Measurements from ENCODE around the gene PRR19.

Gene PRR19

DNA sequence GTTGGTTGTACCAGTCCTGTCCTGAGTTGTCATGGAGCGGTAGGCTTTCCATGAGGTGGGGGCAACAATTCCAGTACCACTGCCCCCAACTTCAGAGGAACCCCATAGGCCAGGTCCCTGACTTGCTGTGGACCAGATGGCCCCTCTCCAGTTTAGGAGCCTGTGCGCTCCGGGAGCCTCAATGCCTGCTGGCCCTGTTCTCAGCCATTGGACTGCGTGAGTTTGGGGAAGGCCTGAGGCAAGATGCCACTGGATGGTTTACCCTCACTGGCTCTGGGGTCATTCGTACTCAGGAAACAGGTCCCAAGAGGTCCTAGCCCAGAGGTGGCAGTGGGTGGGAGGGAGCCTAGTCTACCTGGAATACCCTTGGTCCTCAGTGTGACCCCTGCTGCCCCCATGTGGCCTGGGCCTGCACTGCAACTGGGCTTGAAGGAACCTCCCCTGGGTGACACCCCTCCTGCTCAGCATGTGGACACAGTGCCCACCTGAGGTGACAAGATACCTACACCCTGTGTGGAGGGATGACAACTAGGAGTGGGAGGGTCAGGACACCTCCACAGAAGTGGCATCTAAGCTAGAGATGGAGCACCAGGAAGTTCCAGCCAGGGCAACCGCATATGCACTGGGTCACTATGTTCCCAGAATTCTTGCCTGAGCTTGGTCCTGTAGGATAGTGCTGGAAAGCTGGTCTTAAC, 6.0 kb upstream of the PRR19 start:
- peak; percentile 78 for DNase-seq (ENCODE audit: low spot score)

DNA sequence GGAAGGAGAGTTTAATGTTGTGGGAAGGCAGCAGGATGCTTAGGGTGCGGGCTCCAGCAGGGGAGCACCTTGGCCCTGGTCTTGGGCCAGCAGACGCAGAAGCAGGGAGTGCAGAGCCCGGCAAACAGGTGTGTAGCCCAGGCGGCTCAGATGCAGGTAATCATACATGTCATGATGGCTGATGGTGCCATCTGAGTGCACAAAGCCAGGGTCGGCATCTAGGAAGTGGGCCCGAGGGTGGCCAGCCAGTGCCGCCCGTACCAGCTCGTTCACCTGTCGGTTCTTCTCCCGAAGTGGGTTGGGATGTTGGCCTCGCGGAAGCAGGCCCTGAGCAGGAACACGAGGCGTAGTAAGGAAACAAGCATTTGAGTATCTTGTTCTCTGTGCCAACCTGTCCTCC, 4.9 kb upstream of the PRR19 start:
- DNase-seq (ENCODE audit: low spot score): no peak

DNA sequence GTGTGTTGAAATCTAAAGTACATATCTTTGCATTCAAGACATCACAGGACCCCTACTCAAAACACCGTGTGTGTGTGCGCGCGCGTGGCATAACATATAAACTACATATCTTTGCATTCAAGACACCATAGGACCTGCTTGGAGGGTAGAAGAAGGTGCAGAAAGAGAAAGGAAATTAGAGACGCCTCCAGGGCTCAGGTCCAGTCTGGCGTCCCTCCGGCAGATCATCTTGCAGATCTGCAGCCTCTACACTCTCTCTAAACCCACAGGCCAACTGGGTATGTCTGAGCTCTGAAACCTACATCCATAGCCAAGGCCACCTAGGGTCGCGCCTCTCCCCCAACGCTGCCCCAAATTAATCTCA, 1.2 kb downstream of the PRR19 start:
- DNase-seq (ENCODE audit: low spot score): no peak

DNA sequence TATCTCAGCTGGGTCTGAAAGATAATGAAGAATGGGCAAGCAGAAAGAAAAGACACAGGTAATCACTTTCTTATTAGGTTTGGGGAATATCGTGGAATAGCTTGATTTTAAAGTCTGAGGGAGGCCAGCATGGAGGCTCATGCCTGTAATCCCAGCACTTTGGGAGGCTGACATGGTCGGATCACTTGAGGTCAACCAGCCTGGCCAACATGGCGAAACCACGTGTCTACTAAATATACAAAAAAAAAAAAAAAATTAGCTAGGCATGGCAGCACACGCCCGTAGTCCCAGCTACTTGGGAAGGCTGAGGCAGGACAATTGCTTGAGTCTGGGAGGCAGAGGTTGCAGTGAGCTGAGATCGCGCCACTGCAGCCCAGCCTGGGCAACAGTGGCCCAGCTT, 1.9 kb downstream of the PRR19 start:
- DNase-seq (ENCODE audit: low spot score): no peak

DNA sequence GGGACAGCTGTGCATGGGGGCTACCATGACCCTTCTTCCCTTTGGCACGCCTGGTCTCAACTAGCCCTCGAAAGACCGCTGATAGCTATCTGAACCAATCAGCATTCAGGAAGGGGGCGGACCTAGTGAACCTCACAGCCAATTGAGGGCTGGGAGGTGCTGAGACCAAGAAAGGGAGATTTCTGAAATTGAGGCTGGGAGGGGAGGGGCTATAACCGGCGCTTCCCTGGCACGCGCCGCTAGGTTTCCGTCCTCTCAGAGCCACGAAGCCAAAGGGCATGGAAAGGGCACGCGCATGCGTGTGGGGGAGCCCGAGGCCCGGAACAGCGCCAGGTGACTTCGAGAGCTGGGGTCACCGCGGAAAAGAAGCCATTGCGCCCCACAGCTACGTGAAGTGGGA, 4.7 kb downstream of the PRR19 start:
- no peak for DNase-seq (ENCODE audit: low spot score)

DNA sequence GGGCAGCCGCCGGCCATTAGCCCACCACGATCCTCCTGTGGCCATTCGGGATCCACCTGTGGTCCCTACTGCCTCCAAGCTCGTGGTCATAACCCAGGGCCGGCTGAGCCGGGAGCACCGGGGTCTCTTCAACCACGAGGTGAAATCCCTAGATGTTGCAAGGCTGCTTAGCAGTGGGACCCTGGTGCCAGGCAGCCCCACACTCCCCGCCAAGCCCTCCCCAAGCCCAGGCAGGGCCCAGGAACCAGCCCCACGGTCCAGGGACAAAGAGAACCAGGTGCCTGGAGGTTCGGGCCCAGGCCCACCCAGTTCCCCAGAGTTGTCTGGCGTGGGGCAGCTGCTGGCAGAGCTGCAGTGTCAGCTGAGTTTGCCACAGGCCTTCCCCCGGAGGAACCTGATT, 7.8 kb downstream of the PRR19 start:
- DNase-seq (ENCODE audit: low spot score): no peak

DNA sequence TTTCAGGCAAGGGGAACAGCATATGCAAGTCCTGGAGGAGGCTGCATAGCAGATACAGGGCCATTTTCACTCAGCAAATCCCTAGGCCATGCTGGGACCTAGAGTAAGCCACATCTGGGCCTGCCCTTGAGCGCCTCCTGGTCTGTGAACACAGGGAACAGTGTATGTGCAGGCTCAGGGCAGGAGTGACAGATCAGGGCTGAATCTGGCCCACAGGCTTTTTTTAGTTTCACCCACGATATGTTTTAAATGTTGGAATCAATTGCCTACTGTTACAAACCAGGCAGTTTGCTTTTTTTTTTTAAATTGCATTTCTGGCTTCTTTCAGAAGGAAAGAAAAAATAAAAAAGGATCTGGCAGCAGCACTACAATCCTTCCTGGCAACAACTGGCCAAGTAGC, 9.7 kb downstream of the PRR19 start:
- DNase-seq (ENCODE audit: low spot score): no peak

DNA sequence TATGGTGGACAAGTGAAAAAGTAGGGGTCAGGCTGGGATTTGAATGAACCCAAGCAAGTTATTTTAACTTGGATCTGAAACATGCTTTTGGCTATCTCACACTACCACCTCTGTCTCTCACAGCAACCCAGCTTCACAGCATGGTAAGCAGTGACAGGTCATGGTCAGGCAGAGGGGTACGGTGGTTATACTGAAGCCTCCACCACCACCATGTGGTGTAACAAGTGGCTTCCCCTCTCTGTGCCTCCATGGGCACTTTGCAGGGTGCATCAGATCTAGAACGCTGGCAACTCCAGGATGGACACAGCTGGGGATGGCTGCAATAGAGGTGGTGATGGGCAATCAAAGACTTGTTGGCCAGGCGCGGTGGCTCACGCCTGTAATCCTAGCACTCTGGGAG, 10.4 kb downstream of the PRR19 start:
- DNase-seq (ENCODE audit: low spot score): no peak

DNA sequence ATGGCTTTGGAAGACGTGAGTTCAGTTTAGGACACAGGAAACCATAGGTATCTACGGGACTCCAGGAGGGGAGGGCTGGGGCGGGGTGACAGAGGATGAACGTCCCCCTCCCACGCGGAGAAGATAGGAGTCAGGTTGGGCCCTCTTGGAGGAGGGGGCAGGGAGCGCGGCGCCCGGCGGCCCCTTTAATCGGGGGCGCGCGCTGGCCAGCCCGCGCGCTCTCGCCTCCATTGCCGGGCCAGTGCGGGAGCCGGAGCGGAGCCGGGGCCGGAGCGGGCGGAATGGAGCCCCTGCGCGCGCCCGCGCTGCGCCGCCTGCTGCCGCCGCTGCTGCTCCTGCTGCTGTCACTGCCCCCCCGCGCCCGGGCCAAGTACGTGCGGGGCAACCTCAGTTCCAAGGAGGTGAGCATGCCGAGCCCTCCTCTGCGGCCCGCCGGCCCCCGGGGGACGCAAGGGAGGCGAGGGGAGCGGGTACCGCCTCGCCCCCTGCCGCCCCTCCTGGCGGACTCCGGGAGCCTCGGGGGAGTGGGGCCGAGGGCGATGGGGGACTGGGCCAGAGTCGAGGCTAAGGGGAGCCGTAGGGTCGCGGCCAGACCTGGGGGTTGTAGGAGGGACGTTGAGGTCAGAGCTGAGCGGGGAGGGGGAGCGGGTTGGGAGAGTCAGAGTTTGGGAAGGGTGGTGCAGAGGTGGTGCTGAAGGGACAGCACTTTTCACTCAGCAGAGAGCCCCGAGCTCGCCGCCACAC, 11.3 kb downstream of the PRR19 start, which contains the start of gene TMEM145:
Gene TMEM145 (plus strand): TSS at position 214 of the 744 bp plus-strand sequence. CDS start 68 bp downstream, at position 282.
- peak; percentile 28 for DNase-seq (ENCODE audit: low spot score)

DNA sequence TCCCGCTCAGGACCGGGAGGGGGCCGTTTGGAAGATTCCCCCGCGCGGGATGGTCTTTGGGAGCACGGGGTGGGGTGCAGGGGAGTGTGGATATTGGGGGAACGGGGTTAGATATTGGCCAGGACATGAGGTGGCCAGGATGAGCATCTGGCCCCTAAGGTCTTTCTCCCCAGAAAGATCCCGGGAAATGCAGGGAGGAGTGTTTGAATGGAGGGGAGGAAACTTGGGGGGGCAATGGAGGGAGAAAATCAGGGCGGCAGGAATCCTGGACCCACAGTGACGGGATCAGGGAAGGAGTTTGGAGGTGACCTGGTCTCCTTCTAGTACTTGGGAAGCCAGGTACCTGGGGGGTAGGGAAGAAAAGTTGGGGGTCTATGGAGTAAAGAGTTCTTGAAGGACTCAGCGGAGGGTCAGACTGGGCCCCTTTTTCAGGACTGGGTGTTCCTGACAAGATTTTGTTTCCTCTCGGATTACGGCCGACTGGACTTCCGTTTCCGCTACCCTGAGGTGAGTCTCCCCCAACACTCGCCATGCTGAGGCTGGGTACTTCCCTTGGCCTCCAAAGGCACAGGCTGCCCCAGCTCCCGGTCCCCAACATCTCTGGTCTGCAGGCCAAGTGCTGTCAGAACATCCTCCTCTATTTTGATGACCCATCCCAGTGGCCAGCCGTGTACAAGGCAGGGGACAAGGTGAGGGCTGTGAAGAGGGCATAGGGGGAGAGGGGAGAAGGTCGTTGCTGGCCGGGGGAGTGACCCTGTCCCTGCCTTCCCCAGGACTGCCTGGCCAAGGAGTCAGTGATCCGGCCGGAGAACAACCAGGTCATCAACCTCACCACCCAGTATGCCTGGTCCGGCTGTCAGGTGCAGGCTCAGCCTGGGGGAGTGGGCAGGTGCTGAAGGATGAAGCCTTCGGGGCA, 12.2 kb downstream of the PRR19 start:
- no peak for DNase-seq (ENCODE audit: low spot score)

DNA sequence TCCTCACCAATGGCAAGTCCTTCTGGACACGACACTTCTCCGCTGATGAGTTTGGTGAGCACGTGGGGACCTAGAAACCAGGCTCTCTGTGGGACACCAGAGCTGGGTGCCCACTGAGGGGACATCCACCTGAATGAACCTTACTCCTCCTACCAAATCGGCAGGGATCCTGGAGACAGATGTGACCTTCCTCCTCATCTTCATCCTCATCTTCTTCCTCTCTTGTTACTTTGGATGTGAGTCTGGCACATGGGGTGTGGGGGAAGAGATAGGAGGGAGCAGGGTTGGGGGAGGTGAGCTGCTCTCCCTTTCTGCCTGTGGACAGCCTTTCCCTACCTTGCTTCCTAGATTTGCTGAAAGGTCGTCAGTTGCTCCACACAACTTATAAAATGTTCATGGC, 13.1 kb downstream of the PRR19 start:
- no peak for DNase-seq (ENCODE audit: low spot score)

DNA sequence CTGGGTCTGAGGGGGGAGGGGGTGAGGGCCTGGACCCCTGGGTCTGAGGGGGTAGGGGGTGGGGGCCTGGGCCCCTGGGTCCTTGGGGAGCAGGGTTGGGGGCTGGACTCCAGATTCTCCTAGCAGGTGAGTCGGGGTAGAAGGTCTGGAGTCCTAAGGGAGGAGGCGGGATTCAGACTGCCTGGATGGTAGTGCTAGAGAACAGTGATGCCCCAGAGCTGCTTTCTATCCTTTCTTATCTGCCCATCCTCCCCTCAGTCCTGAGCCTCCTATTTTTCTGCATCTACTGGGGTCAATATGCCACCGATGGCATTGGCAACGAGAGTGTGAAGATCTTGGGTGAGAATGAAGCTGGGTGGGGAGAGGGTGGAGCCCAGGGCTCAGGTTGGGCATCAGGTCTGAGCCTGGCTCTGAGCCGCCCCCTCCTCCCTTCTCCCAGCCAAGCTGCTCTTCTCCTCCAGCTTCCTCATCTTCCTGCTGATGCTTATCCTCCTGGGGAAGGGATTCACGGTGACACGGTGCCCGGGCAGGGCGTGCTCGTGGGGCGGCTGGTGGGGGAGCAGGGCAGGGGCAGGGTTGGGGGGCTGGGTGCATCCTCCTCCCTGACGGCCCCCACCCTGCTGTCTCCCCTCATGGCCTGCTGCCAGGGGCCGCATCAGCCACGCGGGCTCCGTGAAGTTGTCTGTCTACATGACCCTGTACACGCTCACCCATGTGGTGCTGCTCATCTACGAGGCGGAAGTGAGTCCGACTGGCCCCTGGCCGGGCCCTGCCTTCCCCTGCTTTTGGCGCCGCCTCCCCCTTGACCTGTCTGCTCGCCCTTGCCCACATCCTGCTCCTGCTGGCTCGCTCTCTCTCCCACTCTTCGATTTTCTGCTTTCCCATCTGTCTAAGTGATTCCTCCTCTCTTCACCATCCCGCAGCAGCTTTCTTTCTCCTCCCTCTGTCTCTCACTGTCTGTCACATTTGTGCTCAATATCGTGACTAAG, 14.6 kb downstream of the PRR19 start:
- peak; percentile 40 for DNase-seq (ENCODE audit: low spot score)

DNA sequence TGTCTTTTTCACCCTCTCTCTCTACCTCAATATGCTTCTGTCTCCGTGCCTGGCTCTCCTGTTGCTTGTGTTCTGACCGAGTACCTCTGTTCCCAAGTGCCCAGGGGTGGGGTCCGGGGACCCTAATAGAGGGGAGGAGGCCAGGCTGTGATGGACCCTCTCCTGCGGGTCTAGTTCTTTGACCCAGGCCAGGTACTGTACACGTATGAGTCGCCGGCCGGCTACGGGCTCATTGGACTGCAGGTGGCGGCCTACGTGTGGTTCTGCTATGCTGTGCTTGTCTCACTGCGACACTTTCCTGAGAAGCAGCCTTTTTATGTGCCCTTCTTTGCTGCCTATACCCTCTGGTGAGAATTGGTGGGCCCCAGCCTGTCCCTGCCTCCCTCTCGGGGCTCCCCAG, 15.6 kb downstream of the PRR19 start:
- DNase-seq (ENCODE audit: low spot score): no peak

DNA sequence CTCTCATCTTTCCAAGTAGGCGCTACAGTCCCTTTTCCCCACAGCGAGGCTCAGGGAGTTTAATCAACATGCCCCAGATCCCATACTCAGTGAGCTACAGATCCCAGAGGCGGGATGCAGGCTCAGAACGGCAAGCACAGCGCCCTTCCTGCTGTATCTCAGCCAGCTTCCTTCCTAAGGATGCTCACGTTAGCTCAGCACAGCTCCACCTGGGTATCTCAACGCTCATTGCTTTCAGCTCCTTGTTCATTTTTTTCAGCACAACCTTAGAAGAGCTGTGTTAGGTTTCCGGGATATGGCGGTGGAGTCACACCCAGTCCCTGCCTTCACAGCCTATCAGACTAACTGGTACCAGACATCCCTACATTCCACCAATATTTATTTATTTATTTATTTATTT, 20.4 kb downstream of the PRR19 start:
- no peak for DNase-seq (ENCODE audit: low spot score)

DNA sequence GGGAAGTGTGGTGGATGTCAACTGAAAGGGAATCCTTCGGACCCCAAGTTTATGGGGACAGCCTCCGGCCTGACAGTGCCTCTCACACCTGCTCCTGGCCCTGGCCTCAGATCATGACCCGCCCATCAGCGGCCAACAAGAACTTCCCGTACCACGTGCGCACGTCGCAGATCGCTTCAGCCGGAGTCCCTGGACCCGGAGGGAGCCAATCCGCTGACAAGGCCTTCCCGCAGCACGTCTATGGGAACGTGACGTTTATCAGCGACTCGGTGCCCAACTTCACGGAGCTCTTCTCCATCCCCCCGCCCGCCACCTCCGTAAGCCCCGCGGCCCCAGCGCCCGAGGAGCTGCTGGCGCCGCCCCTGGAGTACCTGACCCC, 21.5 kb downstream of the PRR19 start:
- DNase-seq (ENCODE audit: low spot score): no peak

DNA sequence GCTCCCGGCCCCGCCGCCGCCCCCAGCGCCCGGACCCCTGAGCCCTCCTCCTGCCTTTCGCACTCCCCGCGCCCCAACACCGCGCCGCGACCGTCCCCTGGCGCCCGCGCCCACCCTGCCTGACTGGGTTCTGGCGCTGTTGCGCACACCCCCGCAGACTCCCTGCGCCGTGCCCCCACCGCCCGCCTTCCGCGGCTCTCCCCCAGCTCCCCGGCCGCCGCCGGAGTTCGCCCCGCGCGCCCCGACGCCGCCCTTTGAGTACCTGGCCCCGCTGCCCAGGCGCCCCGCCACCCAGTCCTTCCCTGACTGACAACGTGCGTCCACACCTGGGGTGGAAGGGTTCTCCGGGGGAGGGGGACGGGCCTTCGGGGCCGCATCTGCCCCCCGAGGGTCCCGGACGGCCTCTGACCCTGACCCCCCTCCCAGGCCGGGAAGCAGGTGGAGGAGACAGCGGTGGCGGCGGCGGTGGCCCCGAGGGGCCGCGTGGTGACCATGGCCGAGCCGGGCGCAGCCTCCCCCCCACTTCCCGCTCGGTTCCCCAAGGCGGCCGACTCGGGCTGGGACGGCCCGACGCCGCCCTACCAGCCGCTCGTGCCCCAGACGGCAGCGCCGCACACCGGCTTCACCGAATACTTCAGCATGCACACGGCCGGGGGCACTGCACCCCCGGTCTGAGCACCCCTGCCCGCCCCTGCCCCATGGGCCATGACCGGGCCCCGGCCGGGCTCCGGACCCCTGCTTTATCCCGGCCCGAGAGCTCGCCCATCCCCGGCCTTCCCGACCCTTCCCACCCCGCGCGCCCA, 22.1 kb downstream of the PRR19 start:
- DNase-seq (ENCODE audit: low spot score): no peak

DNA sequence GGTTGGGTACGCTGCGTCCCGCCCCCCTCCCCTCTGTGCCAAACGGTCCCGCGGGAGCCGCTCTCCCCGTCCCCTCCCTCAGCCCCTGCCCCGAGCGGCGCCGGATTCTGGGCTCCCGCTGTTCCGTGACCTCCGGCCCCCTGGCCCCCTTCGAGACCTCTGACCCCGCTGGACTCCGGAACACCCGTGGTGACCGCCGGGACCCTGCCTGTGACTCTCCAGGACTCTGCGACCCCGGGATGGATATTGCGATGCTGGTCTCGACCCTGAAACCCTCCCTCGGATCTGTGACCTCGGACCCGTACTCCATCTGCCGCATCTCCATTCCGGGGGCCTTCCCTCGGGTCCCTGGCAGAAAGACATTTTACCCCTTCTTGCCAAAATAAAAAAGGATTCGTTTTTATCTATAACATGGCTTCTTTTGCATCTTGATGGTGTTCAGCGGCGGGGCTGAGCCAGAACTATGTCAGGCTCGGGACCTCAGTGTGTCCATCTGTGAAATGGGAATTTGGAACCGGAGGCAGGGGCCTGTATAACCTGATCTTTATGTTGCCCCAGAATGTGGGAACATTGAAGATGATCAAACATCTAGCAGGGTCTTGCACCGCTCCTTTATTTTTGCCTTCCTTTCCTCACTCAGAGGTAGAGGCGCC, 22.8 kb downstream of the PRR19 start:
- DNase-seq (ENCODE audit: low spot score): no peak

DNA sequence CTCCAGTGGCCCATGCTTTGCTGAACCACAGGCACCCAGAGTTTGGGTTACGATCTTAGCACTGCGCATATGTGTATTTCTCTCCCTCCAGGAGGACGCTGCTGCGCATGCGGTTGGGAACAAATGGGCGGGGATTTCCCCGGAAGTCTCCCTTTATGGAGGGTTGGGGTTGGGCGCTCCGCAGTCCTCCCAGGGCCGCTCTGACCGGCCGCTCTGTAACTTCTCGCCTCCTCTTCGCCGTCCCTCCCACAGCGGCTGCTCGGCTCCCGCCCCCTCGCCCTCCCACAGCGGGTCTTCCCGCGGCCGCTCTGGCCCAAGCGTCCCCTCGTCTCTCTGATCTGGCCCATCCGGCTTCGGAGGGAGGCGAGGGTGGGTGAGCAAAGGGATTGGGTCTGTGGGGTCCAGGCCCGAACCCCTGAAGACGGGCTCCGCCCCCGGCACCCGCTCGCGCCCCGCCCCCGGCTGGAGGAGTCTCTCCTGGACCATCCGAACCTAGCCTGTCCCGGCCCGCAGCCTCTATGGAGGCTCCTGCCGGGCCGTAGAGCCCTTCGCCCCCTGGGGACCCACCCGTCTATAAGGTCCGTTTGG, 23.5 kb downstream of the PRR19 start, which contains the start of gene MEGF8:
Gene MEGF8 (plus strand): TSS at position 328 of the 588 bp plus-strand sequence. CDS start 609 bp downstream, outside the sequence.
- peak; percentile 99 for DNase-seq (ENCODE audit: low spot score)

DNA sequence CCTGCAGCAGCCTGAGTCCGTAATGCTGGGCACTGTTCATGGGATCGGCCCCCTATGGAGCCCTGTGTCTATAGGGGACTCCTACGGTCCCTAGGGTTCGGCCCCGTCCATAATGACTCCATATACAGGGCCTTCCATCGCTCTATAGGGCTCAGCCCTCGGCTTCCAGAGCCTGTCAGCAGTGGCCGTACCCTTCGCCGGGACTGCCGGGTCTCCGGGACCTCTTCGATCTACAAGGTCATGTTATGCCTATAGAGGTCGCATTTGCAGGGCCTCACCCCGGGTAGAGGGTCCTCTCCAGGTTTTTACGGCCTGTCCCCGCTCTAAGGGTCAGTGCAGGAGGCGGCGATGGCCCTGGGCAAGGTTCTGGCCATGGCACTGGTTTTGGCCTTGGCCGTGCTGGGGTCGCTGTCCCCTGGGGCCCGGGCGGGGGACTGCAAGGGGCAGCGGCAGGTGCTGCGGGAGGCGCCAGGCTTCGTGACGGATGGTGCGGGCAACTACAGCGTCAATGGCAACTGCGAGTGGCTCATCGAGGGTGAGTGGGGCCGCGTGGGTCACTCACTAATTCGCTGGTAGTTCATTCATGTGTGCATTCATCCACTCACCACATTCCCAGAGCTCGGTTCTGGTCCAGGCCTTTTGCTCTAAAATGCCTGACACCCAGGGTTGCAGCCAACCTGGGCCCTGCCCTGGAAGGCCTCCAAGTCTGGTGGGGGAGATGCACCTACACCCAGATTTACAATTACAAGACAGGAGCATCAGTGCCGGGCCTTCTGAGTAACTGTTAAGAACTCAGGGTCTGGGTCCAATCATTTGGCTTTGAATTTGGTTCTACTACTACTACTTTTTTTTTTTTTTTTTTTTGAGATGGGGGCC, 24.2 kb downstream of the PRR19 start:
- DNase-seq (ENCODE audit: low spot score): peak; percentile 35

Data from kidney tubule cell (primary cell).